Gastrocnemius medialis (tissue), 4 donors: ENCODE measurements around the gene NCBP1. TPM values are rescaled to one million over a fixed set of nuclear protein-coding genes. Genes with fewer than 3 reads are reported as not detected.
A peak's percentile ranks its signal among the peaks of the same experiment; 100 is the strongest.

Source experiments
- ATAC-seq, 2 donors: fragments of 150-250 bp; one replicate each; pipeline ENCODE4 v1.9.1; 2016
- DNase-seq, 2 donors: peaks; one replicate each; pipeline ENCODE4 v3.0.0-alpha.2; 2019
- H3K27ac ChIP-seq, 4 donors: fragments of 200-600 bp; sonication (generic); 1 replicate in 1 of 4; 2 replicates in 3 of 4; pipeline ENCODE4 v1.5.1; 2016 to 2018; ENCODE audit warnings: mild to moderate bottlenecking in 2 of 4, moderate library complexity in 1 of 4
- H3K27me3 ChIP-seq, 3 donors: fragments of 200-600 bp; sonication (generic) in 2 of 3; 1 replicate in 1 of 3; 2 replicates in 2 of 3; pipeline versions ENCODE4 v1.5.1 to v1.6.0; 2016 to 2019; ENCODE audit warnings: mild to moderate bottlenecking in 1 of 3, moderate library complexity in 1 of 3
- H3K36me3 ChIP-seq, 2 donors: fragments of 200-600 bp; sonication (generic) in 1 of 2; one replicate each; pipeline ENCODE4 v1.5.1; 2017 to 2018
- H3K4me1 ChIP-seq, 2 donors: fragments of 200-600 bp; sonication (generic) in 1 of 2; one replicate each; pipeline ENCODE4 v1.5.1; 2016 to 2017; ENCODE audit warnings: mild to moderate bottlenecking in 2 of 2
- H3K4me3 ChIP-seq, 4 donors: fragments of 200-600 bp; sonication (generic) in 3 of 4; 1 replicate in 1 of 4; 2 replicates in 3 of 4; pipeline ENCODE4 v1.5.1; 2016 to 2019; ENCODE audit warnings: mild to moderate bottlenecking in 2 of 4
- H3K9me3 ChIP-seq, 3 donors: fragments of 200-600 bp; sonication (generic) in 2 of 3; 1 replicate in 1 of 3; 2 replicates in 2 of 3; pipeline ENCODE4 v1.5.1; 2016 to 2019
- CTCF ChIP-seq, 5 experiments: fragments of 450-650 bp in 3 of 5; fragments of 200-600 bp in 2 of 5; sonication (generic) in 2 of 5; IDR thresholded peaks in 4 of 5; conservative IDR thresholded peaks in 1 of 5; 1 replicate in 4 of 5; 2 replicates in 1 of 5; pipeline ENCODE4 v1.5.1; 2016 to 2019; ENCODE audit warnings: antibody characterized with exemption in 5 of 5, mild to moderate bottlenecking in 3 of 5, moderate library complexity in 3 of 5
- POLR2A ChIP-seq, 2 donors: fragments of 450-650 bp; IDR thresholded peaks; one replicate each; pipeline ENCODE4 v1.6.1; 2017; ENCODE audit warnings: antibody characterized with exemption in 2 of 2, mild to moderate bottlenecking in 2 of 2, moderate library complexity in 2 of 2
- in situ Hi-C, 4 donors: fragments of 200-750 bp; cut with MboI; loops; one replicate each; pipeline versions ENCODE4 v1.15.0 to v1.8.0; 2017; ENCODE audit warnings: low sequenced_read_pairs in 4 of 4
- intact Hi-C: fragments of 100-400 bp; cut with DNase I; formaldehyde crosslinking; loops from one replicate; pipeline ENCODE4 v1.15.1; 2023; ENCODE audit warnings: low total_unique reads
- total RNA-seq, 4 donors: library from RNA; depleted of rRNA; stranded (reverse); fragments of >200 nt; gene quantifications; one replicate each; pipeline versions ENCODE4 v1.1.0 to v1.2.3, GENCODE V29; 2016

The NCBP1 gene
- total RNA-seq, 4 donors from 2014 or later: 8.2 to 17.2 (median 15.7) TPM

- peaks cover 0 to 80% of the 10 kb centered on the region in 2 donors for H3K36me3 ChIP-seq
- intact Hi-C loops (no loop called here), in situ Hi-C loops (no loop called here)
- peak overlapping the region; percentile 66 to 77 (median 73) for H3K27ac ChIP-seq
- ATAC-seq: peak; percentile 96 to 97
- TF ChIP-seq CTCF (IDR thresholded peaks at IDR 0.05 in 4 of 5, conservative IDR thresholded peaks at IDR 0.05 in 1 of 5) (no peak), POLR2A (IDR thresholded peaks at IDR 0.05) (no peak)
- no peaks in the 10 kb centered on the region for H3K27me3 ChIP-seq
- no peak for DNase-seq
- H3K9me3 ChIP-seq: no peaks in the 10 kb centered on the region
- H3K4me1 ChIP-seq: peaks cover 10 to 16% of the 10 kb centered on the region in 2 donors
- no peak overlapping the region for H3K4me3 ChIP-seq
Measured at GRCh38 chr9:97651646-97652045, 18.0 kb downstream of the NCBP1 start.

GRCh38 chr9:97658707-97659106 is 25.1 kb downstream of the NCBP1 start:
- intact Hi-C loops: no loop called here
- in situ Hi-C loops: no loop called here
- H3K27ac ChIP-seq: no peak overlapping the region
- H3K27me3 ChIP-seq: no peaks in the 10 kb centered on the region
- no peaks in the 10 kb centered on the region for H3K9me3 ChIP-seq
- peaks cover 2 to 91% of the 10 kb centered on the region in 2 donors for H3K36me3 ChIP-seq
- TF ChIP-seq CTCF (IDR thresholded peaks at IDR 0.05 in 4 of 5, conservative IDR thresholded peaks at IDR 0.05 in 1 of 5) (no peak), POLR2A (IDR thresholded peaks at IDR 0.05) (no peak)
- ATAC-seq: no peak
- H3K4me3 ChIP-seq: no peak overlapping the region
- DNase-seq: no peak
- no peaks in the 10 kb centered on the region for H3K4me1 ChIP-seq

GRCh38 chr9:97659771-97660170 is 26.1 kb downstream of the NCBP1 start:
- Histone ChIP-seq H3K27ac (peak overlapping the region in 1 of 4 donors; percentile 0), H3K4me1 (no peaks in the 10 kb centered on the region), H3K27me3 (no peaks in the 10 kb centered on the region), H3K36me3 (peaks cover 2 to 91% of the 10 kb centered on the region in 2 donors), H3K9me3 (no peaks in the 10 kb centered on the region), H3K4me3 (no peak overlapping the region)
- intact Hi-C loops: no loop called here
- no peak for TF ChIP-seq CTCF (IDR thresholded peaks at IDR 0.05 in 4 of 5, conservative IDR thresholded peaks at IDR 0.05 in 1 of 5)
- TF ChIP-seq POLR2A (IDR thresholded peaks at IDR 0.05): no peak
- in situ Hi-C loops: no loop called here
- no peak for ATAC-seq
- no peak for DNase-seq

- TF ChIP-seq CTCF (IDR thresholded peaks at IDR 0.05 in 4 of 5, conservative IDR thresholded peaks at IDR 0.05 in 1 of 5) (no peak), POLR2A (IDR thresholded peaks at IDR 0.05) (no peak)
- no peaks in the 10 kb centered on the region for H3K9me3 ChIP-seq
- H3K27me3 ChIP-seq: no peaks in the 10 kb centered on the region
- no peaks in the 10 kb centered on the region for H3K4me1 ChIP-seq
- H3K4me3 ChIP-seq: no peak overlapping the region
- in situ Hi-C loops (no loop called here), intact Hi-C loops (no loop called here)
- DNase-seq (no peak), ATAC-seq (no peak)
- H3K27ac ChIP-seq: peak overlapping the region in 1 of 4 donors; percentile 0
- H3K36me3 ChIP-seq: peaks cover 2 to 91% of the 10 kb centered on the region in 2 donors
Measured at GRCh38 chr9:97660340-97660739, 26.7 kb downstream of the NCBP1 start.

- ATAC-seq: no peak
- DNase-seq: no peak
- no peaks in the 10 kb centered on the region for H3K4me1 ChIP-seq
Measured at GRCh38 chr9:97660847-97661246, 27.2 kb downstream of the NCBP1 start.

More at GRCh38 chr9:97660847-97661246, 27.2 kb downstream of the NCBP1 start:
- no peak overlapping the region for H3K4me3 ChIP-seq
- no peaks in the 10 kb centered on the region for H3K9me3 ChIP-seq
- peaks cover 2 to 93% of the 10 kb centered on the region in 2 donors for H3K36me3 ChIP-seq
- intact Hi-C loops (no loop called here), in situ Hi-C loops (no loop called here)
- no peak for TF ChIP-seq CTCF (IDR thresholded peaks at IDR 0.05 in 4 of 5, conservative IDR thresholded peaks at IDR 0.05 in 1 of 5)
- no peak for TF ChIP-seq POLR2A (IDR thresholded peaks at IDR 0.05)
- H3K27ac ChIP-seq: no peak overlapping the region
- no peaks in the 10 kb centered on the region for H3K27me3 ChIP-seq
